IMR-90 (cell line): ENCODE data around the gene MOV10L1. TPM values are rescaled to one million over a fixed set of nuclear protein-coding genes. Genes with fewer than 3 reads are reported as not detected.

Source experiments
- ATAC-seq: fragments of 200-7000 bp; cut with Tn5 transposase; 2 replicates; pipeline ENCODE4 v1.9.1; 2020; ENCODE audit warnings: low read depth, mild to moderate bottlenecking, moderate library complexity
- BruUV-seq: library from RNA; stranded (reverse); fragments of 400-500 nt; replicated peaks from 2 replicates; lab custom pipeline; 2021; lab: Mats Ljungman, UMichigan
- CTCF ChIA-PET: fragments of 300-600 bp; formaldehyde crosslinking; extraction: SDS; loops from one replicate; lab custom pipeline; 2021; ENCODE audit warnings: antibody characterized with exemption; lab: Yijun Ruan, JAX
- POLR2A ChIA-PET: fragments of 300-600 bp; sonication (Branson Sonifier 250); formaldehyde crosslinking; loops from one replicate; lab custom pipeline; 2022; ENCODE audit warnings: antibody characterized with exemption; ENCODE audit not compliant: unreplicated experiment; lab: Charles Lee
- DNase-seq: peaks from one replicate; pipeline ENCODE4 v3.0.0; 2013
- H2AFZ ChIP-seq: replicated peaks from 2 replicates; pipeline ENCODE3; 2013; ENCODE audit warnings: low read length, mild to moderate bottlenecking; ENCODE audit not compliant: poor library complexity
- H2AK5ac ChIP-seq: 2 replicates; pipeline ENCODE4 v1.6.1; 2013; ENCODE audit warnings: low read depth, low read length, inconsistent platforms
- H2AK9ac ChIP-seq: replicated peaks from 2 replicates; pipeline ENCODE3; 2013; ENCODE audit warnings: mild to moderate bottlenecking, low read depth, low read length, moderate library complexity; ENCODE audit not compliant: poor library complexity
- H2BK120ac ChIP-seq: 2 replicates; pipeline ENCODE4 v1.6.1; 2013; ENCODE audit warnings: low read depth, low read length, inconsistent platforms
- H2BK15ac ChIP-seq: 3 replicates; pipeline ENCODE4 v1.6.1; 2013; ENCODE audit warnings: low read depth, low read length, inconsistent platforms
- H2BK20ac ChIP-seq: 2 replicates; pipeline ENCODE4 v1.6.1; 2013; ENCODE audit warnings: low read depth, mild to moderate bottlenecking, inconsistent platforms, low read length, moderate library complexity
- H2BK5ac ChIP-seq: 2 replicates; pipeline ENCODE4 v1.6.1; 2013; ENCODE audit warnings: mild to moderate bottlenecking, low read depth, low read length, inconsistent platforms; ENCODE audit not compliant: poor library complexity, severe bottlenecking
- H3K14ac ChIP-seq: replicated peaks from 2 replicates; pipeline ENCODE4 v1.6.1; 2013; ENCODE audit warnings: low read depth, low read length, inconsistent platforms
- H3K18ac ChIP-seq: 2 replicates; pipeline ENCODE4 v1.6.1; 2013; ENCODE audit warnings: low read depth, low read length, control low read depth
- H3K23ac ChIP-seq: 2 replicates; pipeline ENCODE4 v1.6.1; 2013; ENCODE audit warnings: low read depth, low read length, inconsistent platforms
- H3K27ac ChIP-seq: 2 replicates; pipeline ENCODE4 v1.5.1; 2013; ENCODE audit warnings: mild to moderate bottlenecking, control low read depth, low read length; ENCODE audit not compliant: insufficient read depth
- H3K27me3 ChIP-seq: 2 replicates; pipeline ENCODE4 v1.6.1; 2013; ENCODE audit warnings: low read length; ENCODE audit not compliant: control insufficient read depth, insufficient read depth
- H3K36me3 ChIP-seq: 2 replicates; pipeline ENCODE4 v1.6.1; 2013; ENCODE audit warnings: low read length, mixed read lengths; ENCODE audit not compliant: control insufficient read depth, insufficient read depth
- H3K4ac ChIP-seq: 2 replicates; pipeline ENCODE4 v1.6.1; 2013; ENCODE audit warnings: low read depth, low read length, inconsistent platforms
- H3K4me1 ChIP-seq: 2 replicates; pipeline ENCODE4 v1.6.1; 2013; ENCODE audit warnings: low read length, mixed read lengths; ENCODE audit not compliant: control insufficient read depth, insufficient read depth
- H3K4me2 ChIP-seq: 2 replicates; pipeline ENCODE4 v1.6.1; 2013; ENCODE audit warnings: low read depth, mild to moderate bottlenecking, control low read depth, low read length, moderate library complexity
- H3K4me3 ChIP-seq: 2 replicates; pipeline ENCODE4 v1.5.1; 2013; ENCODE audit warnings: low read depth, mild to moderate bottlenecking, control low read depth, low read length, moderate library complexity; ENCODE audit not compliant: insufficient read depth
- H3K56ac ChIP-seq: 2 replicates; pipeline ENCODE4 v1.6.1; 2013; ENCODE audit warnings: low read length, inconsistent platforms; ENCODE audit not compliant: insufficient read depth; ENCODE audit errors: extremely low read depth
- H3K79me1 ChIP-seq, 2 experiments: 2 replicates each; pipeline ENCODE4 v1.6.1; 2013; ENCODE audit warnings: low read length in 2 of 2, inconsistent platforms in 1 of 2, low read depth in 1 of 2
- H3K9ac ChIP-seq: 2 replicates; pipeline ENCODE4 v1.6.1; 2013; ENCODE audit warnings: low read depth, low read length, control low read depth
- H3K9me1 ChIP-seq: 2 replicates; pipeline ENCODE4 v1.6.1; 2013; ENCODE audit warnings: low read length, inconsistent platforms; ENCODE audit not compliant: insufficient read depth
- H3K9me3 ChIP-seq: 2 replicates; pipeline ENCODE4 v1.6.1; 2013; ENCODE audit warnings: low read length; ENCODE audit not compliant: control insufficient read depth, insufficient read depth
- H4K20me1 ChIP-seq: 2 replicates; pipeline ENCODE4 v1.6.1; 2013; ENCODE audit warnings: low read length, inconsistent platforms; ENCODE audit not compliant: insufficient read depth
- H4K5ac ChIP-seq: 2 replicates; pipeline ENCODE4 v1.6.1; 2013; ENCODE audit warnings: mild to moderate bottlenecking, low read depth, low read length, control low read depth
- H4K8ac ChIP-seq, 2 experiments: 2 replicates each; pipeline ENCODE4 v1.6.1; 2013; ENCODE audit warnings: low read depth in 2 of 2, low read length in 2 of 2, control low read depth in 1 of 2, inconsistent platforms in 1 of 2
- H4K91ac ChIP-seq: 2 replicates; pipeline ENCODE4 v1.6.1; 2013; ENCODE audit warnings: low read depth, low read length, inconsistent platforms; ENCODE audit not compliant: insufficient read depth
- BHLHE40 ChIP-seq: fragments of 150-350 bp; IDR thresholded peaks from 2 replicates; pipeline ENCODE4 v1.6.1; 2016; ENCODE audit warnings: mild to moderate bottlenecking, low read depth, low read length
- CEBPB ChIP-seq: IDR thresholded peaks from 2 replicates; pipeline ENCODE4 v1.6.1; 2012; ENCODE audit warnings: low read depth, low read length, improper control_type of control experiment
- CHD1 ChIP-seq: IDR thresholded peaks from 2 replicates; pipeline ENCODE4 v1.6.1; 2012; ENCODE audit warnings: low read depth, low read length, improper control_type of control experiment
- CTCF ChIP-seq: conservative IDR thresholded peaks from 2 replicates; pipeline ENCODE4 v1.5.1; 2012; ENCODE audit warnings: mild to moderate bottlenecking, low read depth, low read length, improper control_type of control experiment
- ELK1 ChIP-seq: fragments of 150-350 bp; IDR thresholded peaks from 2 replicates; pipeline ENCODE4 v1.6.1; 2016; ENCODE audit warnings: low read depth, mild to moderate bottlenecking, low read length, moderate library complexity, borderline replicate concordance
- FOS ChIP-seq: fragments of 150-350 bp; IDR thresholded peaks from 2 replicates; pipeline ENCODE4 v1.6.1; 2016; ENCODE audit warnings: low read depth, low read length
- MAFK ChIP-seq: IDR thresholded peaks from 2 replicates; pipeline ENCODE4 v1.6.1; 2012; ENCODE audit warnings: low read depth, low read length, improper control_type of control experiment
- MAZ ChIP-seq: IDR thresholded peaks from 2 replicates; pipeline ENCODE4 v1.6.1; 2012; ENCODE audit warnings: low read depth, mild to moderate bottlenecking, low read length, improper control_type of control experiment, moderate library complexity, borderline replicate concordance
- NFE2L2 ChIP-seq: fragments of 150-350 bp; IDR thresholded peaks from 2 replicates; pipeline ENCODE4 v1.6.1; 2016; ENCODE audit warnings: low read depth, mild to moderate bottlenecking, low read length
- POLR2A ChIP-seq: IDR thresholded peaks from 2 replicates; pipeline ENCODE4 v1.6.1; 2012; ENCODE audit warnings: mild to moderate bottlenecking, low read depth, low read length
- RAD21 ChIP-seq: IDR thresholded peaks from 2 replicates; pipeline ENCODE4 v1.6.1; 2012; ENCODE audit warnings: low read length, improper control_type of control experiment
- RCOR1 ChIP-seq: IDR thresholded peaks from 2 replicates; pipeline ENCODE4 v1.6.1; 2012; ENCODE audit warnings: mild to moderate bottlenecking, low read length, improper control_type of control experiment; ENCODE audit not compliant: insufficient replicate concordance
- RFX5 ChIP-seq: IDR thresholded peaks from 2 replicates; pipeline ENCODE4 v1.8.0; 2012; ENCODE audit warnings: low read depth, mild to moderate bottlenecking, low read length, moderate library complexity
- SMC3 ChIP-seq: fragments of 150-350 bp; IDR thresholded peaks from 2 replicates; pipeline ENCODE4 v1.6.1; 2016; ENCODE audit warnings: low read depth, mild to moderate bottlenecking, antibody characterized with exemption, low read length, moderate library complexity
- USF2 ChIP-seq: fragments of 150-350 bp; IDR thresholded peaks from 2 replicates; pipeline ENCODE4 v1.6.1; 2017; ENCODE audit warnings: mild to moderate bottlenecking, antibody characterized with exemption, low read length, low read depth
- WGBS, 2 experiments: methylation state at CpG; one replicate each; pipeline versions ENCODE4 v1.1.5 to v1.1.7; 2013; ENCODE audit warnings: missing lambda C conversion rate in 2 of 2; ENCODE audit not compliant: insufficient read length in 1 of 2; ENCODE audit errors: extremely low coverage in 2 of 2; 5-methylcytosine and 5-hydroxymethylcytosine counted together
- dilution Hi-C: fragments of 300-500 bp; cut with HindIII; formaldehyde crosslinking; loops from one replicate; pipeline ENCODE4 v1.14.3; 2018; ENCODE audit warnings: low sequenced_read_pairs; ENCODE audit not compliant: unreplicated experiment
- in situ Hi-C: fragments of 300-500 bp; cut with MboI; formaldehyde crosslinking; loops from 3 replicates; pipeline ENCODE4 v1.14.3; 2019; ENCODE audit warnings: low sequenced_read_pairs, inconsistent platforms, mixed read lengths
- intact Hi-C: fragments of 100-400 bp; cut with micrococcal nuclease; formaldehyde crosslinking; loops from 2 replicates; pipeline ENCODE4 v1.10.0; 2022
- polyA plus RNA-seq, 3 experiments: library from polyadenylated mRNA; depleted of rRNA; stranded (reverse); fragments of >200 nt; gene quantifications; 2 replicates each; pipeline ENCODE4 v1.2.3, GENCODE V29; 2012; ENCODE audit warnings: low replicate concordance in 1 of 3
- total RNA-seq: library from RNA; depleted of rRNA; stranded (reverse); fragments of >200 nt; gene quantifications from 2 replicates; pipeline ENCODE4 v1.2.3, GENCODE V29; 2012

Gene MOV10L1
- total and polyA plus RNA-seq, 2 of the 4 experiments (the other 2 are of a cell fraction), result 0.72 to 1.4 TPM

- intact Hi-C loops, result loop anchor here (10.0 kb wide), 1 partner anchor 225 kb away; no protein-coding TSS in a partner anchor
- peak overlapping the region; percentile 95 for H2AFZ ChIP-seq
- H3K27me3 ChIP-seq, result no peaks in the 10 kb centered on the region
- peak overlapping the region; percentile 87 for H3K4me2 ChIP-seq
- peak overlapping the region; percentile 16; the same call in 1 of the 2 replicates for H3K27ac ChIP-seq
- no peak overlapping the region for H2BK20ac ChIP-seq
- no peak overlapping the region for H3K4ac ChIP-seq
- in situ Hi-C loops, result loop anchor here (25.0 kb wide), 1 partner anchor 388 kb away; no protein-coding TSS in a partner anchor
- H2BK120ac ChIP-seq, result no peak overlapping the region
- no peak overlapping the region for H3K14ac ChIP-seq
- H3K9ac ChIP-seq, result peak overlapping the region; percentile 75
- H3K18ac ChIP-seq, result no peak overlapping the region
- H2AK9ac ChIP-seq, result peak overlapping the region; percentile 87
- H3K36me3 ChIP-seq, result peaks cover 21% of the 10 kb centered on the region
- no TSS peak for BruUV-seq
- no peak overlapping the region for H4K91ac ChIP-seq
- H3K4me3 ChIP-seq, result peak overlapping the region; percentile 92
- 0 out of 2 replicates have a peak, but pooled peaks cover 2% of the 10 kb centered on the region for H3K9me1 ChIP-seq
- ATAC-seq, result peak; percentile 18
- no peak overlapping the region for H2AK5ac ChIP-seq
- peaks cover 4% of the 10 kb centered on the region; the same call in 1 of the 2 replicates for H3K4me1 ChIP-seq
- no peak overlapping the region for H4K5ac ChIP-seq
- 0% methylated on average over 9 of the region's 34 CpGs; no CpG with 5 or more reads in 1 of the 2 experiments for WGBS, 2 experiments
- H3K56ac ChIP-seq, result 0 out of 2 replicates have a peak overlapping the region, but pooled peaks have one; percentile 11
- H4K20me1 ChIP-seq, result peaks cover 8% of the 10 kb centered on the region
- no peak overlapping the region for H4K8ac ChIP-seq
- H3K9me3 ChIP-seq, result no peaks in the 10 kb centered on the region
- no peak overlapping the region for H2BK5ac ChIP-seq
- CTCF ChIA-PET, result no interaction called here
- DNase-seq, result no peak
- H3K23ac ChIP-seq, result no peak overlapping the region
- peaks cover 37 to 41% of the 10 kb centered on the region in 2 experiments for H3K79me1 ChIP-seq
- no peak overlapping the region for H2BK15ac ChIP-seq
- POLR2A ChIA-PET, result no interaction called here
- dilution Hi-C loops, result no loop called here
- TF ChIP-seq POLR2A, result no peak
- no peak for TF ChIP-seq USF2
- TF ChIP-seq RAD21, result no peak
- TF ChIP-seq RFX5, result no peak
- no peak for TF ChIP-seq BHLHE40
- TF ChIP-seq ELK1, result no peak
- no peak for TF ChIP-seq MAZ
- no peak for TF ChIP-seq NFE2L2
- no peak for TF ChIP-seq CEBPB
- TF ChIP-seq CHD1, result no peak
- TF ChIP-seq SMC3, result no peak
- TF ChIP-seq MAFK, result no peak
- no peak for TF ChIP-seq FOS
- TF ChIP-seq CTCF, result no peak
- no peak for TF ChIP-seq RCOR1
These were observed 110.1 kb downstream of the MOV10L1 start for GRCh38 chr22:50199829-50200460.
